CD4-positive, alpha-beta T cell treated with Interferon gamma for 1 hour (primary cell): Measurements from ENCODE around the gene COL4A2.

Experiments
- DNase-seq: peaks from one replicate; pipeline ENCODE4 v3.0.0-alpha.2; 2020

Gene COL4A2

GRCh38 chr13:110503979-110504499 lies 197.0 kb downstream of the COL4A2 start:
- DNase-seq: no peak

- DNase-seq: no peak
Observed at GRCh38 chr13:110505594-110505993, 198.5 kb downstream of the COL4A2 start.

GRCh38 chr13:110506396-110506795 lies 199.3 kb downstream of the COL4A2 start:
- no peak for DNase-seq

- no peak for DNase-seq
Observed at GRCh38 chr13:110506859-110507566, 199.9 kb downstream of the COL4A2 start.

GRCh38 chr13:110507678-110508381 lies 200.7 kb downstream of the COL4A2 start:
- DNase-seq: no peak

- no peak for DNase-seq
Observed at GRCh38 chr13:110509478-110509926, 202.4 kb downstream of the COL4A2 start.

- peak; percentile 9 for DNase-seq
Observed at GRCh38 chr13:110509971-110510786, 203.1 kb downstream of the COL4A2 start.

- no peak for DNase-seq
Observed at GRCh38 chr13:110511509-110512181, 204.6 kb downstream of the COL4A2 start.

GRCh38 chr13:110512198-110512740 lies 205.2 kb downstream of the COL4A2 start:
- DNase-seq: no peak

GRCh38 chr13:110516500-110516899 lies 209.4 kb downstream of the COL4A2 start:
- DNase-seq: no peak

GRCh38 chr13:110517505-110518225 lies 210.6 kb downstream of the COL4A2 start:
- no peak for DNase-seq

GRCh38 chr13:110518226-110518525 lies 211.1 kb downstream of the COL4A2 start:
- DNase-seq: no peak

GRCh38 chr13:110518571-110518970 lies 211.5 kb downstream of the COL4A2 start:
- no peak for DNase-seq

- no peak for DNase-seq
Observed at GRCh38 chr13:110519046-110519445, 212.0 kb downstream of the COL4A2 start.

GRCh38 chr13:110519506-110519905 lies 212.4 kb downstream of the COL4A2 start:
- no peak for DNase-seq

GRCh38 chr13:110520431-110521295 lies 213.6 kb downstream of the COL4A2 start:
- DNase-seq: peak; percentile 75

GRCh38 chr13:110521296-110521680 lies 214.2 kb downstream of the COL4A2 start:
- DNase-seq: no peak

- peak; percentile 61 for DNase-seq
Observed at GRCh38 chr13:110521946-110522345, 214.9 kb downstream of the COL4A2 start.

GRCh38 chr13:110522721-110523120 lies 215.6 kb downstream of the COL4A2 start:
- no peak for DNase-seq

GRCh38 chr13:110523180-110523579 lies 216.1 kb downstream of the COL4A2 start:
- DNase-seq: no peak
